ENCODE results near the gene SP9. TPM values are rescaled to one million over a fixed set of nuclear protein-coding genes. Genes with fewer than 3 reads are reported as not detected.

The SP9 gene
- total RNA-seq, 1 donor from 2014 or later = not detected

DNA sequence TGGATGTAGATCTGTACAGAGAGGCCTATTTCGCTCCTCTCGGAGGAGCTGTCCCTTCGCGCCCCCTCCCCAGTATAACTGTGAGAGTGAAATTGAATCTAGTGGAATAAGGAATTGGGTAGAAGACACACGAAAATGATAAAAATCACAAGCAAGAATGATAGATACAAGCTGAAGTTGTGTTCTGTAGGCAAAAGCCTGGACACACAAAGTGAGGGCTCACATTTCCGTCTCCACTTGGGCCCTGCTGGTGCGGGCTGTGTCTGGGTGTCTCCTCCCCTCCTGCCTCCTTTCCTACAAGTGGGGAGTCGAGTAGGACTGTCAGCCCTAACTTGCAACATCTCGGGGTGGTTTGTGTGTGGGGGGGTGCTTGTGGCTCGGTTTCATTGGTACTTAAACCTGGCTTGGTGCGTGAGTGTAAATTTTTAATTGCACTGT, 457 bp upstream of the SP9 start:
- H3K27me3 Mint-ChIP-seq = peaks cover 85% of the 10 kb centered on the region
- H3K4me3 Mint-ChIP-seq (ENCODE audit: low read depth) = no peak overlapping the region
- no peak overlapping the region for H3K27ac Mint-ChIP-seq

DNA sequence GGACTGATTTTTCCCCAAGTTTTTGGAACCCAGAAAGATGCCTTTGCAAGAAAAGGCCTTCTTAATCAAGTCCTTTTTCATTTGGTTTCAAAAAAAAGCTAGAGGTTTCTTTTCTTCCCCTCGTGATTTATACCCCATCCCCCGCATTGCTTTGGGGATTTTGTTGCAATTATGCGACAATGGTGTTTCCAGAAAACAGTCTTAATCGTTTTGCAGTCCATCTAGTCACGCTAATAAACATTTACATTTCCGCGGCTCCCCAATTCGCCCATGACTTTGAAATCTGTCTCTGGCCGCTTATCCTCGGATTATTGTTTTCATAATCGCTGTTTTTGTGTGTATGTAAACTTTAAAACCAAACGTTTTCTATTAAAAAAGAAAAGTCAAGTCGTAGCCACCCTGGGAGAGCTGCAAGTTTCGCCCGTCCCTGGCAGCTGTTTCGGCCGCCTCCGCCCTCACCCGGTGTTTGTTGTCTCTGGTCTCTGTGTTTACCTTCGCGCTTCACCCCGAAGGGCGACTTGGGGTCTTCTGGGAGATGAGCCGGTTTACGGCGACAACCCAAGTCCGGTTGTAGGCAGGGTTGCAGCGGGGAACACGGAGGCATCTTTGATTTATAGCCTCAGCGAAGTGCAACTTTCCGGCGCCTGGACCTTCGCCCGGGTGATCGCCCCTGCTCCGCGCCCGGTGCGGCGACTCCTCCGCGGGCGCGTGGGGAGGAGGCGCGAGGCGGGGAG, 667 bp downstream of the SP9 start:
- H3K36me3 Mint-ChIP-seq (ENCODE audit: insufficient read depth) = no peaks in the 10 kb centered on the region
- no peak for DNase-seq (ENCODE audit: low spot score, unreplicated experiment)
- H3K9me3 Mint-ChIP-seq (ENCODE audit: low read depth) = no peaks in the 10 kb centered on the region
- H3K4me3 Mint-ChIP-seq (ENCODE audit: low read depth) = peak overlapping the region; percentile 49
- H3K27ac Mint-ChIP-seq = peak overlapping the region; percentile 73
- H3K27me3 Mint-ChIP-seq = peaks cover 83% of the 10 kb centered on the region
- TF ChIP-seq, protein P1, sequence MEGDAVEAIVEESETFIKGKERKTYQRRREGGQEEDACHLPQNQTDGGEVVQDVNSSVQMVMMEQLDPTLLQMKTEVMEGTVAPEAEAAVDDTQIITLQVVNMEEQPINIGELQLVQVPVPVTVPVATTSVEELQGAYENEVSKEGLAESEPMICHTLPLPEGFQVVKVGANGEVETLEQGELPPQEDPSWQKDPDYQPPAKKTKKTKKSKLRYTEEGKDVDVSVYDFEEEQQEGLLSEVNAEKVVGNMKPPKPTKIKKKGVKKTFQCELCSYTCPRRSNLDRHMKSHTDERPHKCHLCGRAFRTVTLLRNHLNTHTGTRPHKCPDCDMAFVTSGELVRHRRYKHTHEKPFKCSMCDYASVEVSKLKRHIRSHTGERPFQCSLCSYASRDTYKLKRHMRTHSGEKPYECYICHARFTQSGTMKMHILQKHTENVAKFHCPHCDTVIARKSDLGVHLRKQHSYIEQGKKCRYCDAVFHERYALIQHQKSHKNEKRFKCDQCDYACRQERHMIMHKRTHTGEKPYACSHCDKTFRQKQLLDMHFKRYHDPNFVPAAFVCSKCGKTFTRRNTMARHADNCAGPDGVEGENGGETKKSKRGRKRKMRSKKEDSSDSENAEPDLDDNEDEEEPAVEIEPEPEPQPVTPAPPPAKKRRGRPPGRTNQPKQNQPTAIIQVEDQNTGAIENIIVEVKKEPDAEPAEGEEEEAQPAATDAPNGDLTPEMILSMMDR (IDR thresholded peaks at IDR 0.05; ENCODE audit: unreplicated experiment) = no peak
- H3K4me1 Mint-ChIP-seq (ENCODE audit: low read depth) = peaks cover 13% of the 10 kb centered on the region

More for the DNA sequence above, 457 bp upstream of the SP9 start:
- TF ChIP-seq, protein P1 (IDR thresholded peaks at IDR 0.05; ENCODE audit: unreplicated experiment) = no peak
- no peak for DNase-seq (ENCODE audit: low spot score, unreplicated experiment)
- Mint-ChIP-seq H3K9me3 (ENCODE audit: low read depth) (no peaks in the 10 kb centered on the region), H3K4me1 (ENCODE audit: low read depth) (peaks cover 12% of the 10 kb centered on the region), H3K36me3 (ENCODE audit: insufficient read depth) (no peaks in the 10 kb centered on the region)

DNA sequence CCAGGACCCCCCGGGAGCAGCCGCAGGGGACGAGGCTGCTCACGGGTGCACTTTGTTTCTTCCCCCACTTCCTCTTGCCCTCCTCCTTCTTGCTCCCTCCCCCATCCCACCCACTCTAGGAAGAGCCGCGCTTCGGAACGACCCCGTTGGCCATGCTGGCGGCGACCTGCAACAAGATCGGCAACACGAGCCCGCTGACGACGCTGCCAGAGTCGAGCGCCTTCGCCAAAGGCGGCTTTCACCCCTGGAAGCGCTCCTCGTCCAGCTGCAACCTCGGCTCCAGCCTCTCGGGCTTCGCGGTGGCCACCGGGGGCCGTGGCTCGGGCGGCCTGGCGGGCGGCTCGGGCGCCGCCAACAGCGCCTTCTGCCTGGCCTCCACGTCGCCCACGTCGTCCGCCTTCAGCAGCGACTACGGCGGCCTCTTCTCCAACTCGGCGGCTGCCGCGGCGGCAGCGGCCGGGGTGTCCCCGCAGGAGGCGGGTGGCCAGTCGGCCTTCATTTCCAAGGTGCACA, 1.3 kb downstream of the SP9 start:
- TF ChIP-seq, protein P1 (IDR thresholded peaks at IDR 0.05; ENCODE audit: unreplicated experiment) = no peak
- H3K27me3 Mint-ChIP-seq = peaks cover 79% of the 10 kb centered on the region
- DNase-seq (ENCODE audit: low spot score, unreplicated experiment) = peak; percentile 27
- H3K9me3 Mint-ChIP-seq (ENCODE audit: low read depth) = no peaks in the 10 kb centered on the region
- H3K4me3 Mint-ChIP-seq (ENCODE audit: low read depth) = peak overlapping the region; percentile 40
- peaks cover 15% of the 10 kb centered on the region for H3K4me1 Mint-ChIP-seq (ENCODE audit: low read depth)
- no peaks in the 10 kb centered on the region for H3K36me3 Mint-ChIP-seq (ENCODE audit: insufficient read depth)
- H3K27ac Mint-ChIP-seq = no peak overlapping the region

DNA sequence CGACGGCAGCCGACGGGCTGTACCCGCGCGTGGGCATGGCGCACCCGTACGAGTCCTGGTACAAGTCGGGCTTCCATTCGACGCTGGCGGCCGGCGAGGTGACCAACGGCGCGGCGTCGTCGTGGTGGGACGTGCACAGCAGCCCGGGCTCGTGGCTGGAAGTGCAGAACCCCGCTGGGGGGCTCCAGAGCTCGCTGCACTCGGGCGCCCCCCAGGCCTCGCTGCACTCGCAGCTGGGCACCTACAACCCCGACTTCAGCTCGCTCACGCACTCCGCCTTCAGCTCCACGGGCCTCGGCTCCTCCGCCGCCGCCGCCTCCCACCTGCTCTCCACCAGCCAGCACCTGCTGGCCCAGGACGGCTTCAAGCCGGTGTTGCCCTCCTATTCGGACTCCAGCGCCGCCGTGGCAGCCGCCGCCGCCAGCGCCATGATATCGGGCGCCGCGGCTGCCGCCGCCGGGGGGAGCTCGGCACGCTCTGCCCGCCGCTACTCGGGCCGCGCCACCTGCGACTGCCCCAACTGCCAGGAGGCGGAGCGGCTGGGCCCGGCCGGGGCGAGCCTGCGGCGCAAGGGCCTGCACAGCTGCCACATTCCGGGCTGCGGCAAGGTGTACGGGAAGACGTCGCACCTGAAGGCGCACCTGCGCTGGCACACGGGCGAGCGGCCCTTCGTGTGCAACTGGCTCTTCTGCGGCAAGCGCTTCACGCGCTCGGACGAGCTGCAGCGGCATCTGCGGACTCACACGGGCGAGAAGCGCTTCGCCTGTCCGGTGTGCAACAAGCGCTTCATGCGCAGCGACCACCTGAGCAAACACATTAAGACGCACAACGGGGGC, 2.0 kb downstream of the SP9 start:
- peaks cover 18% of the 10 kb centered on the region for H3K4me1 Mint-ChIP-seq (ENCODE audit: low read depth)
- peak overlapping the region; percentile 46 for H3K4me3 Mint-ChIP-seq (ENCODE audit: low read depth)
- no peak overlapping the region for H3K27ac Mint-ChIP-seq
- TF ChIP-seq, protein P1 (IDR thresholded peaks at IDR 0.05; ENCODE audit: unreplicated experiment) = peak; percentile 49
- DNase-seq (ENCODE audit: low spot score, unreplicated experiment) = peak; percentile 66
- no peaks in the 10 kb centered on the region for H3K36me3 Mint-ChIP-seq (ENCODE audit: insufficient read depth)
- H3K9me3 Mint-ChIP-seq (ENCODE audit: low read depth) = no peaks in the 10 kb centered on the region
- H3K27me3 Mint-ChIP-seq = peaks cover 79% of the 10 kb centered on the region

Measured in progenitor cell of endocrine pancreas (in vitro differentiated cells).